Right cardiac atrium (tissue), 5 donors: Measurements from ENCODE around the gene SYS1. TPM values are rescaled to one million over a fixed set of nuclear protein-coding genes. Genes with fewer than 3 reads are reported as not detected.

Experiments used
- ATAC-seq, 2 donors: fragments of 200-7000 bp; cut with Tn5 transposase; one replicate each; pipeline versions ENCODE4 v1.8.0 to v1.9.1; 2020; ENCODE audit warnings: moderate library complexity in 2 of 2, mild to moderate bottlenecking in 1 of 2
- DNase-seq, 3 donors: peaks; one replicate each; pipeline ENCODE4 v3.0.0-alpha.2; 2020
- H3K27ac ChIP-seq: one replicate; pipeline ENCODE4 v1.5.1; 2013; ENCODE audit warnings: mild to moderate bottlenecking, low read length, control low read depth, moderate library complexity
- H3K27me3 ChIP-seq: one replicate; pipeline ENCODE4 v1.6.1; 2013; ENCODE audit not compliant: control insufficient read depth, insufficient read depth
- H3K4me1 ChIP-seq: one replicate; pipeline ENCODE4 v1.6.1; 2013; ENCODE audit warnings: low read length; ENCODE audit not compliant: control insufficient read depth, insufficient read depth
- H3K4me3 ChIP-seq: one replicate; pipeline ENCODE4 v1.5.1; 2013; ENCODE audit warnings: low read length, control low read depth
- H3K9me3 ChIP-seq: one replicate; pipeline ENCODE4 v1.6.1; 2013; ENCODE audit warnings: low read length; ENCODE audit not compliant: control insufficient read depth
- WGBS: extraction: QIAGEN DNeasy Blood & Tissue Kit; methylation state at CpG from one replicate; pipeline ENCODE4 v1.1.7; 2013; 5-methylcytosine and 5-hydroxymethylcytosine counted together
- intact Hi-C, 4 donors: fragments of 100-400 bp; cut with DNase I; formaldehyde crosslinking; loops; one replicate each; pipeline versions ENCODE4 v1.11.0 to v1.14.0; 2022 to 2023
- polyA plus RNA-seq: library from polyadenylated mRNA; stranded (reverse); fragments of 200-250 nt; gene quantifications from one replicate; pipeline ENCODE4 v1.2.3, GENCODE V29; 2013
- total RNA-seq, 4 donors: library from RNA; stranded (reverse); fragmentation: NEBNext Ultra II Directional; extraction: Animal tissue kit (Norgen Biotek cat#: 25700); gene quantifications; one replicate each; pipeline ENCODE4 v1.2.1, GENCODE V29; 2021
- donor health status: healthy with polysubstance abuse.
- donor health status: DM: no; HTN: yes; CAD: no.
- donor health status: DM: no; HTN: no; CAD: no.
- donor health status: DM: no; HTN: yes; CAD: no; lungs with severe emphysema.
- donor health status: DM: yes; HTN: yes; CAD: no.

Gene SYS1
- total and polyA plus RNA-seq, 5 donors = 17.1 to 28.7 (median 25.0) TPM

GRCh38 chr20:45359069-45359405 lies 3.9 kb upstream of the SYS1 start:
- intact Hi-C loops = no loop called here
- peak; percentile 44 to 51 for ATAC-seq
- H3K4me3 ChIP-seq = no peak overlapping the region
- 45% methylated on average over 7 of the region's 7 CpGs for WGBS
- H3K27ac ChIP-seq = peak overlapping the region; percentile 98
- no peaks in the 10 kb centered on the region for H3K27me3 ChIP-seq
- peak in 1 of 3 donors; percentile 64 for DNase-seq
- no peaks in the 10 kb centered on the region for H3K9me3 ChIP-seq
- peaks cover 13% of the 10 kb centered on the region for H3K4me1 ChIP-seq

DNA sequence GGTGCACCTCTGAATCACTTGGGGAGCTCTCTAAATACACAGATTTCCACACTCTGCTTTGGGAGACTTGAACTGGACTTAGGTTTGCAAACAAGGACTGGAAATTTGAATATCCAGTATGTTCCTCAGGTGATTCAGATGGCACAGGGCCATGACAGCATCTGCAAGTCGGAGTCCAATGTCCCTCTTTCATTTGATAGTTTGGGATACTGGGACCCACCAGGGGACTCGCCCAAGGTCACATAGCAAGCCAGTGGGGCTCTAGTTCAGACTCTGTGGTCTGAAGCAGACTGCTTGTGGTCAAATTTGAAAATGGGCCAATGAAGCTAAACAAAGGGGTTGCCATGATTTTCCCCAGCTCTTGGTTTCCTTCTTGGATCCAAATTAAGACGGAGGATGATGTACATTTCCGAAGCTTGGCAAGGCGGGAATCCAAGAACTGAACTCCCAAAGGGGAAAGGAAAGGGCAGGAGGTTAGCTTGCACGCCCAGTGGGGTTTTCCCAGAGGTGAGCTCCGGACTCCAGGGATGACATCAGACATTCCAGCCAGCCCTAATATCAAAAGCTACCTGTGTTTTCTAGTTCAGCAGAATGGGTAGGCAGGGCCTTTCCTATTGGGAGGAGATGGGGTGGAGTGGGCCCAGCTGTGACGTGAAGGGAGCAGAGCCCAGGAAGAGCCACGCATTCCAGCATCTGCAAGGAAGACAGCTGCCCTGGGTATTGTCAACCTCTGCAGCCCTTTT lies 3.4 kb upstream of the SYS1 start:
- ATAC-seq = no peak
- intact Hi-C loops = no loop called here
- no peaks in the 10 kb centered on the region for H3K9me3 ChIP-seq
- H3K4me3 ChIP-seq = no peak overlapping the region
- H3K4me1 ChIP-seq = peaks cover 14% of the 10 kb centered on the region
- DNase-seq = no peak
- peak overlapping the region; percentile 98 for H3K27ac ChIP-seq
- WGBS = 56% methylated on average over 9 of the region's 9 CpGs
- H3K27me3 ChIP-seq = no peaks in the 10 kb centered on the region

DNA sequence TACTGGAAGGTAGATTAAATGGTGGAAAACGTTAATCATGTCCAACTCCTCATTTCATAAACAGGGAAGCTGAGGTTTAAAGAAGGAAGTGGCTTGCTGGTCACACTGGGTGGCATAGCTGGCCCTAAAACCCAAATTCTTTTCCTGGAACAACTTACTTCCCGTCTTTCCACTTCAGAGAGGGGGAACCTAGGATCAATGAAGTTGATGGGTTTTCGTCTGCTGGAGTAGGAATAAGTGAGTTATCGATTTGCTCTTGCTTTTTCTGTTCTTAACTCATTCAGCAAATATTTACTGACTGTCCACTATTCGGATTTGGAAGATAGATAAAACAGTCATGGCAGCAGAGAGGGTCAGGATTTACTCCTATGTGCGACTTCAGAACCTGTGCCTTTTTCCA lies 1.2 kb upstream of the SYS1 start:
- intact Hi-C loops = loop anchor here in 1 of 4 donors (2.0 kb wide), 1 partner anchor 71 kb away; no protein-coding TSS in a partner anchor
- 76% methylated on average over 6 of the region's 6 CpGs for WGBS

DNA sequence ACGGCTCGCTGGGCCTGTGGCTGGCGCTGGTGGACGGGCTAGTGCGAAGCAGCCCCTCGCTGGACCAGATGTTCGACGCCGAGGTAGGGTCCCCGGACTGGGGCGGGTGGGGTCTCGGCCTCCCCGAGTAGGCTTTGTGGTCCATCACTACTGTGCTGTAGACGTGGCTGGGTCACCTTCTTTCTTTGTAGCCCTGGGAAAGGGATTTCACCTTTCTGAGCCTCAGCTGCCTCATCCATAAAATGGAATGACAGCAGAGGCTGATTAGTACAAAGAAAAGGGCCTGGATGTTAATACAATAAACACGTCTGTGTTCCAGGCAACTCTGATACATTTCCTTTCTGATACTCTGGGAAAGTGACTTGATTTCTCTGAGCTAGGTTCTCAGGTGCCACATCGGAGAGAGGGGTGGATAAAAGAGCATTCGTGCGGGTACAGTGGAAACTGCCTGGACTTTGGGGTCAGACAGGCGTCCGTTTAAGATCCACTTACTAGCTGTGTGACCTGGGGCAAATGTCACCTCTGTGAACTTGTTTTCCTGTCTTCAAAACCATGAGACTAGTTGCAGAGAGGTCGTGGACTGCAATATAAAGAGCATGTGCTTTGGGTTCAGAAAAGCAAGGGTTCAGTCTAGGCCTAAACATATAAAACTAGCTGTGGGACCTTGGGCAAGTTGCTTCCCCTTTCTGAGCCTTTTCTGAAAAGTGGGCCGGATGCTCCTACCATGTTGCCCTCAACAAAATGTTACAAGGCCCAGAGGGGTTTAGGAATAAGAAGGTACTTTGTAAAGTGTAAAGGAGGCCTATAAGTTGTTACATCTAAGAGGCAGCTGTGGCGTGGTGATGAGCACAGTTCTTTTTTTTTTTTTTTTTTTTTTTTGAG lies 896 bp downstream of the SYS1 start:
- intact Hi-C loops = loop anchor here in 1 of 4 donors (2.0 kb wide), 1 partner anchor 69 kb away; no protein-coding TSS in a partner anchor
- peak overlapping the region; percentile 98 for H3K27ac ChIP-seq
- peak overlapping the region; percentile 72 for H3K4me3 ChIP-seq

More for the DNA sequence above, 1.2 kb upstream of the SYS1 start:
- Histone ChIP-seq H3K27ac (no peak overlapping the region), H3K4me1 (peaks cover 14% of the 10 kb centered on the region), H3K4me3 (no peak overlapping the region), H3K27me3 (no peaks in the 10 kb centered on the region), H3K9me3 (no peaks in the 10 kb centered on the region)
- no peak for ATAC-seq
- no peak for DNase-seq

GRCh38 chr20:45365444-45365970 lies 2.6 kb downstream of the SYS1 start:
- intact Hi-C loops = loop anchor here in 1 of 4 donors (5.0 kb wide), 1 partner anchor 43 kb away; no protein-coding TSS in a partner anchor
- Histone ChIP-seq H3K4me3 (no peak overlapping the region), H3K27me3 (no peaks in the 10 kb centered on the region), H3K4me1 (peaks cover 1% of the 10 kb centered on the region), H3K27ac (no peak overlapping the region), H3K9me3 (no peaks in the 10 kb centered on the region)
- DNase-seq = no peak
- 84% methylated on average over 5 of the region's 5 CpGs for WGBS
- ATAC-seq = no peak

More for the DNA sequence above, 896 bp downstream of the SYS1 start:
- ATAC-seq (no peak), DNase-seq (no peak)
- 23% methylated on average over 23 of the region's 23 CpGs for WGBS
- H3K4me1 ChIP-seq = peaks cover 5% of the 10 kb centered on the region
- no peaks in the 10 kb centered on the region for H3K9me3 ChIP-seq
- H3K27me3 ChIP-seq = no peaks in the 10 kb centered on the region

GRCh38 chr20:45366192-45366591 lies 3.2 kb downstream of the SYS1 start:
- DNase-seq (no peak), ATAC-seq (no peak)
- H3K27ac ChIP-seq = no peak overlapping the region
- no peaks in the 10 kb centered on the region for H3K27me3 ChIP-seq
- intact Hi-C loops = loop anchor here in 1 of 4 donors (5.0 kb wide), 1 partner anchor 44 kb away; no protein-coding TSS in a partner anchor
- H3K4me3 ChIP-seq = no peak overlapping the region
- WGBS = 75% methylated on average over 1 of the region's 1 CpG
- no peaks in the 10 kb centered on the region for H3K9me3 ChIP-seq
- H3K4me1 ChIP-seq = peaks cover 1% of the 10 kb centered on the region

DNA sequence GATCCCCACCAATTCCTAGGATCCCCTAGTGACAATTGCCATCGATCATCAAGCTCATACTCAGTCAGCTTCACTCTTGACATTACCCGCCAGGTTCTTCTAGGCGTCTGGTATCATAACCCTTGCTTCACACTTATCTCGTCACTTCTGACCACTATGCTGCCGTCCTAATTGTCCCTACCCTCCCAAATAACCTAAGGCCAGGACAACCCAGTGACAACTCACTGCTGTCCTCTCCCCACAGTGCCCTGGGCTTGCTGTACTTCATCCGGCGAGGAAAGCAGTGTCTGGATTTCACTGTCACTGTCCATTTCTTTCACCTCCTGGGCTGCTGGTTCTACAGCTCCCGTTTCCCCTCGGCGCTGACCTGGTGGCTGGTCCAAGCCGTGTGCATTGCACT lies 3.7 kb downstream of the SYS1 start:
- DNase-seq (no peak), ATAC-seq (no peak)
- WGBS = 79% methylated on average over 11 of the region's 11 CpGs
- no peaks in the 10 kb centered on the region for H3K9me3 ChIP-seq
- H3K4me3 ChIP-seq = no peak overlapping the region
- H3K4me1 ChIP-seq = peaks cover 1% of the 10 kb centered on the region
- H3K27me3 ChIP-seq = no peaks in the 10 kb centered on the region
- no peak overlapping the region for H3K27ac ChIP-seq
- intact Hi-C loops = loop anchor here in 1 of 4 donors (5.0 kb wide), 1 partner anchor 44 kb away; no protein-coding TSS in a partner anchor

GRCh38 chr20:45367126-45367525 lies 4.2 kb downstream of the SYS1 start:
- no peak overlapping the region for H3K27ac ChIP-seq
- intact Hi-C loops = loop anchor here in 1 of 4 donors (5.0 kb wide), 1 partner anchor 45 kb away; no protein-coding TSS in a partner anchor
- H3K27me3 ChIP-seq = no peaks in the 10 kb centered on the region
- no peak for ATAC-seq
- no peak overlapping the region for H3K4me3 ChIP-seq
- H3K4me1 ChIP-seq = peaks cover 1% of the 10 kb centered on the region
- H3K9me3 ChIP-seq = no peaks in the 10 kb centered on the region
- DNase-seq = no peak

GRCh38 chr20:45368221-45368980 lies 5.4 kb downstream of the SYS1 start:
- no peak for ATAC-seq
- DNase-seq = no peak
- intact Hi-C loops = loop anchor here in 1 of 4 donors (5.0 kb wide), 1 partner anchor 46 kb away; no protein-coding TSS in a partner anchor
- WGBS = 73% methylated on average over 6 of the region's 6 CpGs
- Histone ChIP-seq H3K27ac (no peak overlapping the region), H3K4me1 (peaks cover 1% of the 10 kb centered on the region), H3K4me3 (no peak overlapping the region), H3K9me3 (no peaks in the 10 kb centered on the region), H3K27me3 (no peaks in the 10 kb centered on the region)

DNA sequence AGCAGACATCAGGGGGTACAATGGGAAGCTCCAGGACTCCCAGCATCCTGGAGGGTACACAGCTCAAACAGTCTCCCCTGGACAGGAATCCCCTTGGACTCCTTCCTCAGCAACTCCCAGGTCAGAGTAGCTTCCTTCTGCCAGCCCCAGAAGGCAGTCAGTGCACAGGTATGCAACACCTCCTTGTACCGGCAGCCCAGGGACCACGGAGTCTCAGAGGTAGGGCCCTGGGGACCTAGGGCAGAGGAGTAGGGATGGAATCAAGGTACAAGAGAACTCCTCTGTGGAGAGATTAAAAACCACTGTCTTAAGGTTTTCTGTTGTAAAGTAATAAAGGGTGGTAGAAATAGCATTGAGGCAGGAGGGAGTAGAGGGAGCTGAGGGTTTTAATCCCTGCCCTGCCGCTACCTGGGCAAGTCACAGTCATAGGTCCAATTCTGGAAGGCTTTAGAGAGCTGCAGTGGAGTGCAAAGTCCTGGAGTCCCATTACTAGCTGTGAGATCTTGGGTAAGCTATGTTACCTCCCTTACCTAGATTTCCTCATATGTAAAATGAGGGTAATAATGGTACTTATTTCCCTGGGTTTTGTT lies 7.7 kb downstream of the SYS1 start:
- H3K4me1 ChIP-seq = no peaks in the 10 kb centered on the region
- ATAC-seq = no peak
- H3K9me3 ChIP-seq = no peaks in the 10 kb centered on the region
- no peak overlapping the region for H3K27ac ChIP-seq
- WGBS = 77% methylated on average over 3 of the region's 3 CpGs
- intact Hi-C loops = loop anchor here in 2 of 4 donors (5.0 to 10.0 kb wide), 2 partner anchors 64 to 67 kb away; no protein-coding TSS in a partner anchor
- H3K4me3 ChIP-seq = no peak overlapping the region
- H3K27me3 ChIP-seq = no peaks in the 10 kb centered on the region
- DNase-seq = no peak
